ENCODE data around the gene PGC.

PGC gene

DNA sequence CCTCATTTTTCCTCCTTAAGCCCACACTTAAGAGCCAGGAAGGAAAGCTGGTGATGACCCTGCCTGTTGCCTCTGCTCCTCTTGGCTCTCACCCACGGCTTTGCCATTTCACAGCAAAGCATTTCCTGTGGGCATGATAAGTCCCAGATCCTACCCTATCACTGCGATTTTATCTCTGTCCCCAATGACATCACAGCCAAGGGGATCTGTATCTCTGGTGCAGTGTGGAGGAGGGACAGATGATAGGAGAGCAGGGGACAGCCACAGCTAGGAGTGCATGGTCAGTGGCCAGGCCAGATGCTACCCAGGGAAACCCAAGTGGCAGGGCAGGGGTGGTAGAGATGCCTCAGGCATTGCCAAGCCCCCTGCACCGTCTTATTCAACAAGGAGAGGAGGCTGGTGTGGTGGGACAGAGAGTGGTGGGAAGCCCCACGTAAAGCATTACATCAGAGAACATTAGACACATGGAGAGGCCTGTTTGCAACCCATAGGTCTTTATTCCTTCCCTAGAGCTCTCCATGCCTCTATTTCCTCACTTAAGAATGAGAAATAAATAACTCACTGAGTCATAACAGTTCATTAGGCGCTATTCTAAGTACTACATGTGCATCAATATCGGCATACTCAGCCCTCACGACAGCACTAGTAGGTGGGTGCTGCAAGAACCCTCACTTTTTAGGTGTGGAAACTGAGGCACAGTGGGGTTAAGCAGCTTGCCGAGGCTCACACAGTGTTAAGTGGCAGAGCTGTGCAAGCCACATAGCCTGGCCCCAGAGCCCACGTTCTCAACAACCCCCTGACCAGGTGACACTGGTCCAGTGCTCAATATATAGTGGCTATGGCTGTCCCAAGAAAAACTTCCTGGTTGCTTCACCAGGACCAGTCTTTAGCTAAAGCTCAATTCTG, 16.4 kb downstream of the PGC start:
- FAIRE-seq, result no peak
- peak; percentile 43 for DNase-seq (ENCODE audit: low spot score)

DNA sequence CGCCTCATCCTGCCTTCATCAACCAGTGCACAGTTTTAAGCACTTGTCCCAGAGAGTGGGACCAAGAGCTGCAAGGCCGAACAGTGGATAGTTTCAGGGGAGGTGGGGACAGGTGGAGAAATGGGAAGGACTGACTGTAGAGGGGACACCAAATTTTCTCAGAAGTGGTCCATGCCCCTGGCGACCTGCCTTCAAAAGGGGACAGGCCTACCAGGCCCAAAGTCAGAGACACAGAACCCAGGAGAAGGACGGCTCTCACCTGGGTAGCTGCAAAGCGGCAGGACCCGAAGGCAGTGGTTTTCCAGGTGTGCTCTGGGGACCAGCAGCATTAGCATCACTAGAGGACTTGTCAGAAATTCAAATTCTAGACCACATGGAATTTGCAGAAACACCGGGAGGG, 17.6 kb downstream of the PGC start:
- DNase-seq (ENCODE audit: low spot score) (no peak), FAIRE-seq (no peak)

- DNase-seq (ENCODE audit: low spot score), result no peak
- FAIRE-seq, result no peak
Observed at GRCh38 chr6:41728954-41729353, 18.2 kb downstream of the PGC start.

DNA sequence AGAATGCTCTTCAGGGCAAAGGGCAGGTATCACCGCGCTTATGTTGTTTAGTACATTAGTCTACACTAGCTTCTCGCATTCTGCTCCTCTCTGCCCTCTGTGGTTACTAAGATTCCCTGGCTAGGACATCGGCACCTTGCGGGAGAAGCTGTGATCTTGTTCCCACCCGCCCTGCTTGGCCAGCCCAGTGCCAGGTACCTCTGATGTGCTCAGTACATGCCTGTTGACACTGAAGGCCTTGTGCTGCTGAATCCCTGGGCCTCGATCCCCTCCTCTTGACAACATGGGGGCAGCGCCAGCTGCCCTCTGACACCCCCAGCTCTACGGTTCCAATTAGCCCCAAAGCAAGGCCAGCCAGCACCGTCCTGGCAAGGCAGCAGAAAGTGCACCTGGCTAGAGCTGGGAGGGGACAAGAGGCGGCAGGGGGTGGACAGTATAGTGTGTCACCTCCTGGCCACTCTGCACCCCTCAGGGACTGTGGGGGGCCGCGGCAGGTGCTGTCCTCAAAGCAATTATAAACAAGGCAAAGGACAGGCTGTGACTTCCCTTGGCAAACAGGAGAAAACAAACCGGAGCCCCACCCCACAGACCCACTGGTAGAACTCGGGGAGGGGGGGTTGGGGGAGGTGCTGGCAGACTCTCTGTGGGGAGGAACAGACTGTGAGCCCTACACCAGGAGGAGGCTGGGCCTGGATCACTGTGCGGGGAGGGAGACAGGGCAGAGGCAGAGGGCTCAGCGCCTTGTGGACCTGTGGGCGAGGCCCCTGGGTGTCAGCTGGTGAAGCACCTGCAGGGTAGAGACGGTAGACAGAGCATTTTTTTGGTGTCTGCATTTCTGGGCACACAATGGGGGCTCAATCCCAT, 18.9 kb downstream of the PGC start:
- FAIRE-seq (no peak), DNase-seq (ENCODE audit: low spot score) (no peak)

DNA sequence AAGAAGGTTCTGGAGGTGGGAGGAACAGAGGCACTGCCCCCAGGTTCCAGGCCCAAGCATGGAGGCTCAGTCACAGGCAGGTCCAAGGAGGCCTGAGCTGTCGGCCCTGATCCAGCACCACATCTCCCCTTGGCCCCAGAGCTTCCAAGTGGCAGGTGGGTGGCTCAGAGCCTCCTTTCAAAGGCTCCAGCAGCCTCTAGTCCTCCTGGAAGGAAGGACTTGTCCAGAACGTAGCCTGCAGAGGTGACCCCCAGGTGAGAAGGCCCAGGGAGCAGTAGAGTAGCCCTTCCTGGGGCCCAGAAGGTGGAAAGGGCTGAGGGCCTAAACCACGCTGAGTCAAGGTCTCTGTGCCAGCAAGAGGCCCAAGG, 19.5 kb downstream of the PGC start:
- FAIRE-seq (no peak), DNase-seq (ENCODE audit: low spot score) (no peak)

- no peak for FAIRE-seq
Observed at GRCh38 chr6:41726876-41727275, 20.3 kb downstream of the PGC start.

GRCh38 chr6:41724586-41725501, 22.4 kb downstream of the PGC start:
- DNase-seq (ENCODE audit: low spot score) (no peak), FAIRE-seq (no peak)

More at GRCh38 chr6:41726876-41727275, 20.3 kb downstream of the PGC start:
- DNase-seq (ENCODE audit: low spot score), result no peak

DNA sequence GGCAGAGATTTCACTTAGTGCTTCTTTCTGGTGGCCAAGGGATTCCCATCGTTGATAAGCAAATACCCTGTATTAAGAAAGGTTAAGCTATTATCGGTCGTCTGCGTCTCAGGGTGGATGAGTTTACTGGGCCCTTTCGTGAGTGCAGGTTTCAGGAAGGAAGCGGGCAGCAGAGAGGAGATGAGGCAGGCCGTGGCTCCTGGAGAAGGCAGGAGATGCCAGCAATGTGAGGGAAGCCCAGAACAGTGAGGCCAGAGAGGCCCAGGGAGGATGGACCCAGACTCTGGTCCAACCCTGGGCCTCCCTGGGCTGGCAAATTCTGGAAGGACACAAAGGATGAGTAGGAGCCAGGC, 23.0 kb downstream of the PGC start:
- FAIRE-seq, result no peak
- no peak for DNase-seq (ENCODE audit: low spot score)

GRCh38 chr6:41723530-41724227, 23.5 kb downstream of the PGC start:
- DNase-seq (ENCODE audit: low spot score), result peak; percentile 64
- FAIRE-seq, result no peak

DNA sequence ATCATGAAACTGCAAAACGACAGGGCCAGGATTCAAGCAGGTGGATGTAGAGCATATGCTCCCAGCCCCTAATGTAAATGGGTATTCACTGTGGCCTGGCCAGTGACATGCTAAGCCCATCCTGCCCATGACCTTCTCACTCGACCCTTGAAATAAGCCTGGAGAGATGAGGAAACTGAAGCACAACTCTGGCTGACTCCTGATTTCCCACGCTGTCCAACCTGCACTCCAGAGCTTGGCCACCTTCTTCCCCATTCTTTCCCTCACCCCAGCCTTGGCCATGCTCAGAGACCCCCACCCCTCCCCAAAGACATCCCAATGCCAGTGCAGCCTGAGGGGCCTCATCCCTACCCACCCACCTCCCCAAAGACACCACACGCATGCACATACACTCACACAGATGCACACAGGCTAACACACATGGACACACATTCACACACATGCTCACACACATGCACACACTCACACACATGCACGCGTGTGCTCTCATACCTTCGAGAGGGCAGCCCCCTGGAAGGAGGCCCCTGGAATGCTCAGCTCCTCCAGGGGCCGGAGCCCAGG, 24.1 kb downstream of the PGC start:
- no peak for FAIRE-seq

GRCh38 chr6:41721414-41721813, 25.8 kb downstream of the PGC start:
- FAIRE-seq, result no peak
- no peak for DNase-seq (ENCODE audit: low spot score)

More for the DNA sequence above, 24.1 kb downstream of the PGC start:
- no peak for DNase-seq (ENCODE audit: low spot score)

GRCh38 chr6:41720783-41721182, 26.4 kb downstream of the PGC start:
- FAIRE-seq (no peak), DNase-seq (ENCODE audit: low spot score) (no peak)

DNA sequence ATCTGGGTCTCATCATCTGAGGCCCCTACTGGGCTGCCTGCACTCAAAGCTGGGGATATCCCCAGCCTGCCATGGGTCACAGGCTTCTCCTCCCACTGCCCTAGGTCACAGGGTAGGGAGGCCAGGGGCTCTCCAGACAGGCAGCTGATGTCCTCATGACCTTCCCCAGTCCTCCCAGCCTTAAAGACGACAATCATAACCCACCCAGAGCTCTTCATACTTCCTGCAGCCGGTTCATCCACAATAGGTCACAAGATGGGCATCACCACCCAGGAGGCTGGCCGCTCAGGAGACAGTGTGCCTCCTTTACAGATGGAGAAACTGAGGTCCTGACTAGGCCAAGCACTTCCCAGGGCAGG, 27.0 kb downstream of the PGC start:
- FAIRE-seq, result no peak

GRCh38 chr6:41719436-41720261, 27.5 kb downstream of the PGC start:
- DNase-seq (ENCODE audit: low spot score), result no peak
- no peak for FAIRE-seq

More for the DNA sequence above, 27.0 kb downstream of the PGC start:
- DNase-seq (ENCODE audit: low spot score), result no peak

DNA sequence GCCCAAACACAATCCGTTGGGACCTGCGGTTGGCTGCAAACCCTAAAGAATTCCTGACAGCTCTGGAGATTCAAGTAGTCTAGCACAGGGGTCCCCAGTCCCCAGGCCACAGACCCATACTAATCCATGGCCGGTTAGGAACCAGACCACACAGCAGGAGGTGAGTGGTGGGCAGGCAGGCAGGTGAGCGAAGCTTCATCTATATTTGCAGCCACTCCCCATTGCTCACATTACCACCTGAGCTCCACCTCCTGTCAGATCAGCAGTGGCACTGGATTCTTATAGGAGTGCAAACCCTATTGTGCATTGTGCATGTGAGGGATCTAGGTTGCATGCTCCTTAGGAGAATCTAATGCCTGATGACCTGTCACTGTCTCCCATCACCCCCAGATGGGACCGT, 28.4 kb downstream of the PGC start:
- DNase-seq (ENCODE audit: low spot score) (no peak), FAIRE-seq (no peak)

- no peak for DNase-seq (ENCODE audit: low spot score)
- FAIRE-seq, result no peak
Observed at GRCh38 chr6:41717392-41717736, 29.8 kb downstream of the PGC start.

- DNase-seq (ENCODE audit: low spot score) (no peak), FAIRE-seq (no peak)
Observed at GRCh38 chr6:41716516-41717391, 30.4 kb downstream of the PGC start.

DNA sequence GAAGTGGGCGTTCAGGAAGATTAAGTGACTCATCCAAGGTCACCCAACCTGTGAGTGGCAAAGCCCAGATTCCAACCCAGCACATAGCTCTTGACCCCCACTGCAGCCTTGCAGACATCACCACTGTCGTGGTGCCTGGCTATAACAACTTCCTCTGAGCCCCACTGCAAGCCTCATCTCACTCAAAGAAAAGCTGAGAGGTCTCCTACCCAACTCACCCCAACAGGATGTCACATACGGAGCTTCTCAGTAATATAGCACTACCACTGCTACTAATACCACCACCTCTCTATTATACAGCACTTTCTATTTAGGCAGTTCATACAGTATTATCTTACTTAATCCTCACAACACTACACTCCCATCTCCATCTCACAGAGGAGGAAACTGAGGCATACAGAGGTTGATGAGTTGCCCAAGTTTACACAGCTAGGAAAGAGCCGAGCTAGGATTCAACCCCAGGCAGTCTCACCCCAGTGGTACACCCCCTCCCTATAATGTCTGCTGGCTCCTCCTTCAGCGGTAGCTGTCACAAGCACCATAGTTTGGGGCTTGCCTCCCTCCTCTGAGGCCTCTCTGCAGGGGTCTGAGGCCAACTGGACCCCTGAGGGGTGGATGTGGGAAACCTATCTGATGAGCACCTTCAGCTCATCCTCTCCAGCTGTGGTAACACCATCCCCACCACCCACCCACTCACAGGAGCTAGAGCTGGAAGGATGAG, 31.2 kb downstream of the PGC start:
- DNase-seq (ENCODE audit: low spot score) (peak; percentile 31), FAIRE-seq (no peak)

Measured in RCC 7860 (cell line).